Measurements from ENCODE around the gene MUC12. TPM values are rescaled to one million over a fixed set of nuclear protein-coding genes. Genes with fewer than 3 reads are reported as not detected.

Gene MUC12
- total and polyA plus RNA-seq, 2 of the 8 experiments (the other 6 are each of a cell fraction or from before 2014, with no cell fraction given): 7.7 to 16.2 TPM

- no peak for FAIRE-seq
- Histone ChIP-seq H3K36me3 (ENCODE audit: control insufficient read depth in 2 of 4, insufficient read depth in 4 of 4, low read length in 3 of 4) (no peaks in the 10 kb centered on the region), H2BK120ac (replicated peaks; ENCODE audit: low read depth, low read length) (no peak overlapping the region), H3K79me2 (ENCODE audit: control insufficient read depth in 1 of 2, insufficient read depth in 2 of 2, low read length in 2 of 2) (no peaks in the 10 kb centered on the region), H3K18ac (ENCODE audit: extremely low read depth, low read length) (no peak overlapping the region), H3K27me3 (replicated peaks in 1 of 4; ENCODE audit: control insufficient read depth in 3 of 4, extremely low read depth in 1 of 4, insufficient read depth in 3 of 4, low read length in 3 of 4) (peaks cover 0 to 3% (median 0%) of the 10 kb centered on the region in 4 experiments; a peak in 3 of 7 replicates), H2AFZ (ENCODE audit: low read length) (no peak overlapping the region), H3K9me3 (ENCODE audit: insufficient read depth in 2 of 2, low read depth in 1 of 2, low read length in 1 of 2) (peaks cover 2 to 4% of the 10 kb centered on the region in 2 experiments; a peak in 2 of 4 replicates), H3K4ac (replicated peaks; ENCODE audit: insufficient read length, low read depth, low read length) (no peak overlapping the region), H2BK15ac (ENCODE audit: low read length) (no peak overlapping the region), H2BK20ac (ENCODE audit: low read length) (no peak overlapping the region), H2BK5ac (ENCODE audit: low read depth, low read length) (no peak overlapping the region), H4K91ac (replicated peaks; ENCODE audit: insufficient read length, low read length) (no peak overlapping the region), H3K23ac (ENCODE audit: insufficient read length) (no peak overlapping the region), H2AK5ac (ENCODE audit: low read depth, low read length) (no peak overlapping the region), H3K79me1 (ENCODE audit: low read depth, low read length) (no peaks in the 10 kb centered on the region; the same call in 1 of the 2 replicates), H3K56ac (replicated peaks; ENCODE audit: insufficient read length, low read depth, low read length) (no peak overlapping the region), H3K23me2 (ENCODE audit: low read depth, low read length) (peaks cover 8% of the 10 kb centered on the region; the same call in 1 of the 2 replicates), H3K9ac (replicated peaks in 1 of 4; ENCODE audit: extremely low read depth in 1 of 4, low read depth in 3 of 4, low read length in 3 of 4) (no peak overlapping the region), H4K8ac (ENCODE audit: extremely low read depth, insufficient read depth, low read length) (no peak overlapping the region), H4K5ac (ENCODE audit: insufficient read length, low read depth, low read length) (no peak overlapping the region), H3K14ac (ENCODE audit: insufficient read length) (no peak overlapping the region), H3K4me3 (ENCODE audit: extremely low read depth in 1 of 4, insufficient read depth in 2 of 4, low read depth in 3 of 4, low read length in 4 of 4) (no peak overlapping the region), H2BK12ac (ENCODE audit: low read depth, low read length) (no peak overlapping the region), H3K4me2 (ENCODE audit: insufficient read depth in 1 of 2, low read depth in 2 of 2, low read length in 2 of 2) (no peak overlapping the region), H4K20me1 (replicated peaks in 1 of 2; ENCODE audit: control insufficient read depth in 1 of 2, insufficient read depth in 2 of 2, low read length in 2 of 2) (no peaks in the 10 kb centered on the region), H3K4me1 (replicated peaks in 1 of 4; ENCODE audit: control insufficient read depth in 3 of 4, insufficient read depth in 4 of 4, low read length in 3 of 4) (peaks cover 12 to 33% (median 27%) of the 10 kb centered on the region in 4 experiments), H3K27ac (ENCODE audit: low read depth, low read length) (no peak overlapping the region)
- no peak for DNase-seq (ENCODE audit: low read depth in 1 of 2, low spot score in 2 of 2)
- WGBS, 2 experiments (ENCODE audit: extremely low coverage in 1 of 2, insufficient coverage in 1 of 2, insufficient read length in 1 of 2, insufficient replicate concordance in 2 of 2, low coverage in 1 of 2, low lambda C conversion rate in 2 of 2, missing lambda C conversion rate in 1 of 2): 88% methylated on average over 5 of the region's 5 CpGs; no CpG with 5 or more reads in 1 of the 2 experiments
- ChIA-PET CTCF (ENCODE audit: partially characterized antibody) (interaction anchor here (0.6 to 1.2 kb wide), 2 partner anchors 12 to 317 kb away, joined by 3 to 4 read pairs; no protein-coding TSS in a partner anchor), POLR2A (ENCODE audit: partially characterized antibody) (no interaction called here)
- TF ChIP-seq SIN3A (conservative IDR thresholded peaks at IDR 0.05 in 1 of 2, IDR thresholded peaks at IDR 0.05 in 1 of 2; ENCODE audit: low read depth in 1 of 2, low read length in 2 of 2) (no peak), CEBPB (IDR thresholded peaks at IDR 0.05; ENCODE audit: low read depth, low read length) (no peak), CBX8 (IDR thresholded peaks at IDR 0.05; ENCODE audit: borderline replicate concordance, low read depth, low read length) (no peak), GTF2F1 (IDR thresholded peaks at IDR 0.05; ENCODE audit: borderline replicate concordance, low read depth, low read length) (no peak), SRF (IDR thresholded peaks at IDR 0.05; ENCODE audit: low read depth, low read length) (no peak), BCL11A (IDR thresholded peaks at IDR 0.05; ENCODE audit: low read depth in 2 of 2, low read length in 2 of 2) (no peak)
Observed at GRCh38 chr7:100947792-100948191, 21.6 kb upstream of the MUC12 start.
